H1 (cell line): ENCODE measurements around the gene REG3G. TPM values are rescaled to one million over a fixed set of nuclear protein-coding genes. Genes with fewer than 3 reads are reported as not detected.

Experiments used
- CTCF ChIA-PET: fragments of 300-600 bp; sonication (Branson Sonifier 250); formaldehyde crosslinking; loops from one replicate; lab custom pipeline; 2021; ENCODE audit not compliant: partially characterized antibody; lab: Charles Lee
- POLR2A ChIA-PET: fragments of 300-600 bp; sonication (Branson Sonifier 250); formaldehyde crosslinking; loops from one replicate; lab custom pipeline; 2021; ENCODE audit warnings: inconsistent platforms; ENCODE audit not compliant: partially characterized antibody; lab: Charles Lee
- DNase-seq, 2 experiments: peaks; one replicate each; pipeline versions ENCODE4 v3.0.0 to v3.0.0-alpha.2; 2010 to 2022; ENCODE audit warnings: low spot score in 2 of 2, low read depth in 1 of 2, mixed read lengths in 1 of 2
- FAIRE-seq: peaks from 2 replicates; lab custom pipeline; 2011; peaks lifted over from hg19 to GRCh38; lab: Jason Lieb, UNC
- H2AFZ ChIP-seq: 2 replicates; pipeline ENCODE4 v1.8.1; 2012; ENCODE audit warnings: low read length, inconsistent platforms
- H2AK5ac ChIP-seq: 2 replicates; pipeline ENCODE4 v1.6.1; 2013; ENCODE audit warnings: low read depth, low read length
- H2BK120ac ChIP-seq: replicated peaks from 2 replicates; pipeline ENCODE3; 2013; ENCODE audit warnings: low read depth, low read length, inconsistent platforms
- H2BK12ac ChIP-seq: 2 replicates; pipeline ENCODE4 v1.6.1; 2013; ENCODE audit warnings: low read depth, low read length
- H2BK15ac ChIP-seq: 2 replicates; pipeline ENCODE4 v1.6.1; 2013; ENCODE audit warnings: low read length
- H2BK20ac ChIP-seq: 2 replicates; pipeline ENCODE4 v1.6.1; 2013; ENCODE audit warnings: low read length
- H2BK5ac ChIP-seq: 2 replicates; pipeline ENCODE4 v1.6.1; 2013; ENCODE audit warnings: low read depth, low read length
- H3K14ac ChIP-seq: 2 replicates; pipeline ENCODE4 v1.6.1; 2013; ENCODE audit warnings: inconsistent platforms; ENCODE audit not compliant: insufficient read length
- H3K18ac ChIP-seq: 2 replicates; pipeline ENCODE4 v1.6.1; 2013; ENCODE audit warnings: low read length; ENCODE audit errors: extremely low read depth
- H3K23ac ChIP-seq: 2 replicates; pipeline ENCODE4 v1.6.1; 2013; ENCODE audit warnings: inconsistent platforms; ENCODE audit not compliant: insufficient read length
- H3K23me2 ChIP-seq: 2 replicates; pipeline ENCODE4 v1.6.1; 2013; ENCODE audit warnings: low read depth, low read length
- H3K27ac ChIP-seq: 2 replicates; pipeline ENCODE4 v1.6.1; 2011; ENCODE audit warnings: low read depth, low read length, inconsistent platforms
- H3K27me3 ChIP-seq, 4 experiments: replicated peaks in 1 of 4; 1 replicate in 1 of 4; 2 replicates in 3 of 4; pipeline versions ENCODE4 v1.6.1 to v1.8.1; 2011 to 2013; ENCODE audit warnings: low read length in 3 of 4, mild to moderate bottlenecking in 3 of 4, inconsistent platforms in 2 of 4, mixed read lengths in 2 of 4, moderate library complexity in 1 of 4; ENCODE audit not compliant: control insufficient read depth in 3 of 4, insufficient read depth in 3 of 4; ENCODE audit errors: extremely low read depth in 1 of 4
- H3K36me3 ChIP-seq, 4 experiments: 2 replicates each; pipeline versions ENCODE4 v1.6.1 to v1.8.1; 2011 to 2013; ENCODE audit warnings: mild to moderate bottlenecking in 4 of 4, low read length in 3 of 4, moderate library complexity in 2 of 4, control low read depth in 1 of 4, inconsistent platforms in 1 of 4; ENCODE audit not compliant: insufficient read depth in 4 of 4, control insufficient read depth in 2 of 4
- H3K4ac ChIP-seq: replicated peaks from 2 replicates; pipeline ENCODE3; 2013; ENCODE audit warnings: low read length, low read depth, mixed read lengths, inconsistent platforms; ENCODE audit not compliant: insufficient read length
- H3K4me1 ChIP-seq, 4 experiments: replicated peaks in 1 of 4; 1 replicate in 1 of 4; 2 replicates in 3 of 4; pipeline versions ENCODE4 v1.6.1 to v1.8.1; 2011 to 2013; ENCODE audit warnings: low read length in 3 of 4, inconsistent platforms in 2 of 4, mixed read lengths in 1 of 4; ENCODE audit not compliant: insufficient read depth in 4 of 4, control insufficient read depth in 3 of 4
- H3K4me2 ChIP-seq, 2 experiments: 2 replicates each; pipeline versions ENCODE4 v1.6.1 to v1.8.1; 2011 to 2013; ENCODE audit warnings: low read depth in 2 of 2, low read length in 2 of 2, control low read depth in 1 of 2, inconsistent platforms in 1 of 2, mild to moderate bottlenecking in 1 of 2; ENCODE audit not compliant: insufficient read depth in 1 of 2
- H3K4me3 ChIP-seq, 4 experiments: fragments of 200-600, 300-600 bp in 1 of 4; sonication (generic), shearing (Covaris generic), sonication (Bioruptor Twin) in 1 of 4; 2 replicates each; pipeline versions ENCODE4 v1.5.1 to v1.8.1; 2011 to 2016; ENCODE audit warnings: low read length in 4 of 4, low read depth in 3 of 4, control low read depth in 2 of 4, inconsistent platforms in 2 of 4, mild to moderate bottlenecking in 2 of 4, mixed read lengths in 1 of 4, moderate library complexity in 1 of 4; ENCODE audit not compliant: insufficient read depth in 2 of 4; ENCODE audit errors: extremely low read depth in 1 of 4
- H3K56ac ChIP-seq: replicated peaks from 2 replicates; pipeline ENCODE3; 2013; ENCODE audit warnings: low read depth, mild to moderate bottlenecking, mixed read lengths, low read length, inconsistent platforms; ENCODE audit not compliant: insufficient read length
- H3K79me1 ChIP-seq: 2 replicates; pipeline ENCODE4 v1.6.1; 2013; ENCODE audit warnings: low read depth, low read length, control low read depth
- H3K79me2 ChIP-seq, 2 experiments: 2 replicates each; pipeline versions ENCODE4 v1.6.1 to v1.8.1; 2012 to 2013; ENCODE audit warnings: low read length in 2 of 2, mild to moderate bottlenecking in 2 of 2, inconsistent platforms in 1 of 2; ENCODE audit not compliant: insufficient read depth in 2 of 2, control insufficient read depth in 1 of 2
- H3K9ac ChIP-seq, 4 experiments: replicated peaks in 1 of 4; 1 replicate in 1 of 4; 2 replicates in 3 of 4; pipeline versions ENCODE4 v1.6.1 to v1.8.1; 2011 to 2013; ENCODE audit warnings: low read depth in 3 of 4, low read length in 3 of 4, control low read depth in 2 of 4, mild to moderate bottlenecking in 2 of 4, moderate library complexity in 2 of 4, inconsistent platforms in 1 of 4; ENCODE audit errors: extremely low read depth in 1 of 4
- H3K9me3 ChIP-seq, 2 experiments: 2 replicates each; pipeline versions ENCODE4 v1.6.1 to v1.8.1; 2012 to 2013; ENCODE audit warnings: mild to moderate bottlenecking in 2 of 2, moderate library complexity in 2 of 2, control low read depth in 1 of 2, inconsistent platforms in 1 of 2, low read depth in 1 of 2, low read length in 1 of 2, mixed read lengths in 1 of 2; ENCODE audit not compliant: insufficient read depth in 2 of 2
- H4K20me1 ChIP-seq, 2 experiments: replicated peaks in 1 of 2; 2 replicates each; pipeline versions ENCODE3 to v1.8.1; 2011 to 2013; ENCODE audit warnings: inconsistent platforms in 2 of 2, low read length in 2 of 2, mild to moderate bottlenecking in 1 of 2; ENCODE audit not compliant: insufficient read depth in 2 of 2, control insufficient read depth in 1 of 2
- H4K5ac ChIP-seq: 2 replicates; pipeline ENCODE4 v1.6.1; 2013; ENCODE audit warnings: low read length, low read depth, mixed read lengths, inconsistent platforms; ENCODE audit not compliant: insufficient read length
- H4K8ac ChIP-seq: 2 replicates; pipeline ENCODE4 v1.8.0; 2013; ENCODE audit warnings: mild to moderate bottlenecking, moderate library complexity, low read length, inconsistent platforms; ENCODE audit not compliant: insufficient read depth; ENCODE audit errors: extremely low read depth
- H4K91ac ChIP-seq: replicated peaks from 2 replicates; pipeline ENCODE3; 2013; ENCODE audit warnings: low read length, mixed read lengths, inconsistent platforms; ENCODE audit not compliant: insufficient read length
- BRCA1 ChIP-seq: IDR thresholded peaks from 2 replicates; pipeline ENCODE4 v1.6.1; 2012; ENCODE audit warnings: low read depth, low read length, improper control_type of control experiment
- CEBPB ChIP-seq: IDR thresholded peaks from 2 replicates; pipeline ENCODE4 v1.6.1; 2012; ENCODE audit warnings: low read depth, low read length
- CHD2 ChIP-seq: IDR thresholded peaks from 2 replicates; pipeline ENCODE4 v1.6.1; 2012; ENCODE audit warnings: low read length, improper control_type of control experiment
- E2F6 ChIP-seq: IDR thresholded peaks from 2 replicates; pipeline ENCODE4 v1.6.1; 2012; ENCODE audit warnings: inconsistent platforms
- NRF1 ChIP-seq: IDR thresholded peaks from 2 replicates; pipeline ENCODE4 v1.6.1; 2011; ENCODE audit warnings: mild to moderate bottlenecking, low read depth, low read length, improper control_type of control experiment
- RFX5 ChIP-seq: IDR thresholded peaks from 2 replicates; pipeline ENCODE4 v1.6.1; 2011; ENCODE audit warnings: low read depth, low read length, improper control_type of control experiment, borderline replicate concordance
- RNF2 ChIP-seq: fragments of 200-900, 300-1000 bp; sonication (generic); IDR thresholded peaks from 2 replicates; pipeline ENCODE4 v1.7.1; 2016; ENCODE audit warnings: borderline replicate concordance, low read depth, mild to moderate bottlenecking, antibody characterized with exemption, low read length; ENCODE audit not compliant: poor library complexity, severe bottlenecking; ENCODE audit errors: missing control alignments
- SP4 ChIP-seq: IDR thresholded peaks from 2 replicates; pipeline ENCODE4 v1.6.1; 2012; ENCODE audit warnings: low read length, inconsistent platforms
- TAF7 ChIP-seq: optimal IDR thresholded peaks from 2 replicates; pipeline ENCODE3; 2011; ENCODE audit warnings: low read depth, mild to moderate bottlenecking, inconsistent platforms, low read length, moderate library complexity, borderline replicate concordance
- TCF12 ChIP-seq: IDR thresholded peaks from 2 replicates; pipeline ENCODE4 v1.6.1; 2011; ENCODE audit warnings: low read depth, mild to moderate bottlenecking, low read length
- YY1 ChIP-seq: IDR thresholded peaks from 2 replicates; pipeline ENCODE4 v1.6.1; 2011; ENCODE audit warnings: low read depth, mild to moderate bottlenecking, low read length
- WGBS, 2 experiments: shearing (Covaris generic) in 1 of 2; methylation state at CpG; one replicate each; pipeline versions ENCODE4 v1.1.6 to v1.1.7; 2013 to 2015; ENCODE audit warnings: low lambda C conversion rate in 2 of 2, mixed read lengths in 2 of 2, inconsistent platforms in 1 of 2, low coverage in 1 of 2, missing lambda C conversion rate in 1 of 2; ENCODE audit not compliant: insufficient replicate concordance in 2 of 2, insufficient coverage in 1 of 2, insufficient read length in 1 of 2; ENCODE audit errors: extremely low coverage in 1 of 2, missing lambda C conversion rate in 1 of 2; 5-methylcytosine and 5-hydroxymethylcytosine counted together
- polyA plus RNA-seq, 7 experiments: library from polyadenylated mRNA; depleted of rRNA in 3 of 7; stranded (reverse) in 5 of 7; unstranded in 2 of 7; fragments of >200 nt in 5 of 7; fragments of 200-250 nt in 2 of 7; gene quantifications; 1 replicate in 5 of 7; 2 replicates in 1 of 7; 4 replicates in 1 of 7; pipeline versions ENCODE4 v1.2.1 to v1.2.3, GENCODE V29; 2011 to 2013; ENCODE audit warnings: missing spikeins in 2 of 7, mixed read lengths in 2 of 7
- total RNA-seq: library from RNA; stranded (reverse); fragmentation: NEBNext Ultra II Directional; extraction: Animal tissue kit (Norgen Biotek cat#: 25700); gene quantifications from 2 replicates; pipeline ENCODE4 v1.2.1, GENCODE V29; 2021

Gene REG3G
- total and polyA plus RNA-seq, 2 of the 8 experiments (the other 6 are each of a cell fraction or from before 2014, with no cell fraction given), result not detected

- H3K4me2 ChIP-seq, result no peak overlapping the region
- H2BK120ac ChIP-seq, result no peak overlapping the region
- WGBS, 2 experiments, result 92% methylated on average over 6 of the region's 6 CpGs; no CpG with 5 or more reads in 1 of the 2 experiments
- no peak overlapping the region for H2BK12ac ChIP-seq
- no peak overlapping the region for H3K9ac ChIP-seq
- H3K27me3 ChIP-seq, result no peaks in the 10 kb centered on the region
- no peak overlapping the region for H2AFZ ChIP-seq
- H3K9me3 ChIP-seq, result no peaks in the 10 kb centered on the region
- H3K23ac ChIP-seq, result no peak overlapping the region
- no peaks in the 10 kb centered on the region for H3K4me1 ChIP-seq
- ChIA-PET CTCF (interaction anchor here (0.5 to 1.3 kb wide), 3 partner anchors 21 to 188 kb away, joined by 3 read pairs; no protein-coding TSS in a partner anchor), POLR2A (no interaction called here)
- TF ChIP-seq RFX5, result no peak
- TF ChIP-seq CHD2, result no peak
- TF ChIP-seq SP4, result no peak
- TF ChIP-seq CEBPB, result no peak
- no peak for TF ChIP-seq E2F6
- no peak for TF ChIP-seq NRF1
- TF ChIP-seq RNF2, result no peak
- no peak for TF ChIP-seq TCF12
- TF ChIP-seq BRCA1, result no peak
- TF ChIP-seq TAF7, result no peak
- no peak for TF ChIP-seq YY1
- H3K4ac ChIP-seq, result no peak overlapping the region
- no peaks in the 10 kb centered on the region for H4K20me1 ChIP-seq
- H3K56ac ChIP-seq, result no peak overlapping the region
- no peaks in the 10 kb centered on the region for H3K36me3 ChIP-seq
- no peak overlapping the region for H4K5ac ChIP-seq
- H2BK15ac ChIP-seq, result no peak overlapping the region
- no peak overlapping the region for H3K4me3 ChIP-seq
- no peaks in the 10 kb centered on the region for H3K79me2 ChIP-seq
- H3K23me2 ChIP-seq, result no peaks in the 10 kb centered on the region
- H2BK5ac ChIP-seq, result no peak overlapping the region
- H3K79me1 ChIP-seq, result no peaks in the 10 kb centered on the region
- no peak overlapping the region for H3K18ac ChIP-seq
- FAIRE-seq, result no peak
- no peak overlapping the region for H2BK20ac ChIP-seq
- no peak overlapping the region for H4K91ac ChIP-seq
- no peak overlapping the region for H3K27ac ChIP-seq
- no peak overlapping the region for H4K8ac ChIP-seq
- DNase-seq, result no peak
- H3K14ac ChIP-seq, result no peak overlapping the region
- H2AK5ac ChIP-seq, result no peak overlapping the region
Observed at GRCh38 chr2:79013629-79014028, 11.9 kb upstream of the REG3G start.
